Testis (tissue), 3 donors: ENCODE results near the gene CELSR1. TPM values are rescaled to one million over a fixed set of nuclear protein-coding genes. Genes with fewer than 3 reads are reported as not detected.

Experiments
- DNase-seq: peaks from one replicate; pipeline ENCODE4 v3.0.0-alpha.2; 2019
- H3K27ac ChIP-seq, 2 donors: fragments of 200-600 bp; sonication (generic); one replicate each; pipeline ENCODE4 v1.5.1; 2019
- H3K27me3 ChIP-seq: fragments of 200-600 bp; sonication (generic); one replicate; pipeline ENCODE4 v1.5.1; 2019
- H3K36me3 ChIP-seq: fragments of 200-600 bp; sonication (generic); one replicate; pipeline ENCODE4 v1.5.1; 2017; ENCODE audit warnings: low read depth; ENCODE audit errors: missing control alignments
- H3K4me1 ChIP-seq: fragments of 200-600 bp; sonication (generic); one replicate; pipeline ENCODE4 v1.5.1; 2019
- H3K4me3 ChIP-seq, 2 donors: fragments of 200-600 bp; sonication (generic); one replicate each; pipeline ENCODE4 v1.5.1; 2017 to 2019
- H3K9me3 ChIP-seq: fragments of 200-600 bp; sonication (generic); one replicate; pipeline ENCODE4 v1.5.1; 2017
- CTCF ChIP-seq, 3 experiments: fragments of 450-650 bp in 2 of 3; fragments of 200-600 bp in 1 of 3; sonication (generic) in 1 of 3; IDR thresholded peaks; one replicate each; pipeline ENCODE4 v1.5.1; 2016 to 2019; ENCODE audit warnings: antibody characterized with exemption in 3 of 3, mild to moderate bottlenecking in 2 of 3, moderate library complexity in 1 of 3
- POLR2A ChIP-seq: fragments of 450-650 bp; IDR thresholded peaks from one replicate; pipeline ENCODE4 v1.6.1; 2017; ENCODE audit warnings: antibody characterized with exemption, mild to moderate bottlenecking, moderate library complexity
- WGBS, 2 donors: methylation state at CpG; one replicate each; pipeline ENCODE4 v1.1.5; 2018; 5-methylcytosine and 5-hydroxymethylcytosine counted together
- intact Hi-C: fragments of 100-400 bp; cut with DNase I; formaldehyde crosslinking; loops from one replicate; pipeline ENCODE4 v1.15.1; 2023; ENCODE audit warnings: low total_unique reads
- polyA plus RNA-seq: library from polyadenylated mRNA; stranded (reverse); fragments of 350-450 nt; fragmentation: Illumina TruSeq; extraction: RNeasy Lipid Tissue Mini Kit (QIAGEN cat#74804); gene quantifications from one replicate; pipeline ENCODE4 v1.2.3, GENCODE V29; 2014; ENCODE audit warnings: low read depth, low replicate concordance; ENCODE audit not compliant: insufficient read depth
- total RNA-seq, 2 donors: library from RNA; depleted of rRNA; stranded (reverse); fragments of >200 nt; gene quantifications; one replicate each; pipeline ENCODE4 v1.2.3, GENCODE V29; 2016

Gene CELSR1
- total and polyA plus RNA-seq, 3 donors from 2014 or later: 5.6 to 21.5 (median 13.8) TPM

- WGBS, 2 donors: 94 to 97% methylated on average over 10 to 15 of the region's 15 CpGs
- peaks cover 9% of the 10 kb centered on the region for H3K4me1 ChIP-seq
- TF ChIP-seq CTCF (IDR thresholded peaks at IDR 0.05) (no peak), POLR2A (no peak)
- H3K27ac ChIP-seq: no peak overlapping the region
- no peak overlapping the region for H3K4me3 ChIP-seq
- no peaks in the 10 kb centered on the region for H3K9me3 ChIP-seq
- no peak for DNase-seq
- no peaks in the 10 kb centered on the region for H3K27me3 ChIP-seq
- no peaks in the 10 kb centered on the region for H3K36me3 ChIP-seq
- intact Hi-C loops: no loop called here
Observed at GRCh38 chr22:46322711-46323110, 214.7 kb downstream of the CELSR1 start.

GRCh38 chr22:46320716-46321386 is 216.6 kb downstream of the CELSR1 start:
- no peak for TF ChIP-seq CTCF (IDR thresholded peaks at IDR 0.05)
- no peak for TF ChIP-seq POLR2A
- no peak for DNase-seq
- H3K27ac ChIP-seq: no peak overlapping the region
- H3K4me1 ChIP-seq: peaks cover 11% of the 10 kb centered on the region
- no peak overlapping the region for H3K4me3 ChIP-seq
- no peaks in the 10 kb centered on the region for H3K9me3 ChIP-seq
- H3K36me3 ChIP-seq: no peaks in the 10 kb centered on the region
- intact Hi-C loops: no loop called here
- WGBS, 2 donors: 95% methylated on average over 20 of the region's 20 CpGs
- H3K27me3 ChIP-seq: no peaks in the 10 kb centered on the region

- H3K36me3 ChIP-seq: no peaks in the 10 kb centered on the region
- H3K9me3 ChIP-seq: no peaks in the 10 kb centered on the region
Observed at GRCh38 chr22:46320166-46320710, 217.2 kb downstream of the CELSR1 start.

GRCh38 chr22:46319319-46319718 is 218.1 kb downstream of the CELSR1 start:
- no peak overlapping the region for H3K27ac ChIP-seq
- H3K4me3 ChIP-seq: no peak overlapping the region
- DNase-seq: no peak
- H3K36me3 ChIP-seq: no peaks in the 10 kb centered on the region
- H3K4me1 ChIP-seq: peaks cover 11% of the 10 kb centered on the region
- TF ChIP-seq CTCF (IDR thresholded peaks at IDR 0.05) (no peak), POLR2A (no peak)
- 90 to 94% methylated on average over 10 of the region's 10 CpGs for WGBS, 2 donors
- intact Hi-C loops: loop anchor here (10.0 kb wide), 1 partner anchor 325 kb away; no protein-coding TSS in a partner anchor
- H3K27me3 ChIP-seq: no peaks in the 10 kb centered on the region
- H3K9me3 ChIP-seq: no peaks in the 10 kb centered on the region

More at GRCh38 chr22:46320166-46320710, 217.2 kb downstream of the CELSR1 start:
- DNase-seq: no peak
- no peak overlapping the region for H3K4me3 ChIP-seq
- H3K27ac ChIP-seq: no peak overlapping the region
- WGBS, 2 donors: 86 to 91% methylated on average over 6 to 14 of the region's 14 CpGs
- H3K27me3 ChIP-seq: no peaks in the 10 kb centered on the region
- no peak for TF ChIP-seq POLR2A
- no peak for TF ChIP-seq CTCF (IDR thresholded peaks at IDR 0.05)
- peaks cover 11% of the 10 kb centered on the region for H3K4me1 ChIP-seq
- intact Hi-C loops: no loop called here

GRCh38 chr22:46318576-46318975 is 218.8 kb downstream of the CELSR1 start:
- no peak overlapping the region for H3K4me3 ChIP-seq
- WGBS, 2 donors: 63 to 66% methylated on average over 14 to 15 of the region's 15 CpGs
- no peaks in the 10 kb centered on the region for H3K9me3 ChIP-seq
- H3K27me3 ChIP-seq: no peaks in the 10 kb centered on the region
- DNase-seq: no peak
- intact Hi-C loops: loop anchor here (10.0 kb wide), 1 partner anchor 324 kb away; no protein-coding TSS in a partner anchor
- TF ChIP-seq CTCF (IDR thresholded peaks at IDR 0.05) (no peak), POLR2A (no peak)
- no peak overlapping the region for H3K27ac ChIP-seq
- no peaks in the 10 kb centered on the region for H3K36me3 ChIP-seq
- peaks cover 11% of the 10 kb centered on the region for H3K4me1 ChIP-seq
